Measurements from ENCODE around the gene NHS. TPM values are rescaled to one million over a fixed set of nuclear protein-coding genes. Genes with fewer than 3 reads are reported as not detected.

The NHS gene
- total RNA-seq, 2 experiments from 2014 or later, result 0.54 to 1.2 TPM

- peaks cover 25% of the 10 kb centered on the region for H3K4me1 Mint-ChIP-seq
- H3K4me3 Mint-ChIP-seq, result peak overlapping the region; percentile 89
- DNase-seq, result no peak
- H3K27me3 Mint-ChIP-seq, result peaks cover 43% of the 10 kb centered on the region
- POLR2A ChIA-PET, result no interaction called here
- H3K9me3 Mint-ChIP-seq, result no peaks in the 10 kb centered on the region
- H3K36me3 Mint-ChIP-seq (ENCODE audit: low read depth), result no peaks in the 10 kb centered on the region
- peak overlapping the region; percentile 89 for H3K27ac Mint-ChIP-seq
- CTCF ChIA-PET, result no interaction called here
Observed at GRCh38 chrX:17738737-17739535, 363.9 kb downstream of the NHS start.

- POLR2A ChIA-PET, result interaction anchor here (0.7 kb wide), 1 partner anchor 248 kb away, joined by 9 read pairs; no protein-coding TSS in a partner anchor
- no peak overlapping the region for H3K4me3 Mint-ChIP-seq
- peaks cover 37% of the 10 kb centered on the region for H3K27me3 Mint-ChIP-seq
- H3K27ac Mint-ChIP-seq, result no peak overlapping the region
- no peak for DNase-seq
- H3K4me1 Mint-ChIP-seq, result peaks cover 25% of the 10 kb centered on the region
- no peaks in the 10 kb centered on the region for H3K9me3 Mint-ChIP-seq
- CTCF ChIA-PET, result no interaction called here
- no peaks in the 10 kb centered on the region for H3K36me3 Mint-ChIP-seq (ENCODE audit: low read depth)
Observed at GRCh38 chrX:17740137-17741122, 365.4 kb downstream of the NHS start.

- Mint-ChIP-seq H3K4me1 (peaks cover 25% of the 10 kb centered on the region), H3K27ac (no peak overlapping the region)
- CTCF ChIA-PET, result no interaction called here
Observed at GRCh38 chrX:17741123-17741511, 366.1 kb downstream of the NHS start.

GRCh38 chrX:17743913-17744312 lies 368.9 kb downstream of the NHS start:
- H3K4me1 Mint-ChIP-seq, result peaks cover 14% of the 10 kb centered on the region
- no peaks in the 10 kb centered on the region for H3K9me3 Mint-ChIP-seq
- DNase-seq, result no peak
- ChIA-PET CTCF (no interaction called here), POLR2A (interaction anchor here (0.6 kb wide), 1 partner anchor 183 kb away, joined by 3 read pairs; no protein-coding TSS in a partner anchor)
- no peaks in the 10 kb centered on the region for H3K36me3 Mint-ChIP-seq (ENCODE audit: low read depth)
- H3K27ac Mint-ChIP-seq, result no peak overlapping the region
- no peak overlapping the region for H3K4me3 Mint-ChIP-seq
- peaks cover 32% of the 10 kb centered on the region for H3K27me3 Mint-ChIP-seq

More at GRCh38 chrX:17741123-17741511, 366.1 kb downstream of the NHS start:
- peaks cover 37% of the 10 kb centered on the region for H3K27me3 Mint-ChIP-seq
- no peaks in the 10 kb centered on the region for H3K9me3 Mint-ChIP-seq
- POLR2A ChIA-PET, result no interaction called here
- H3K36me3 Mint-ChIP-seq (ENCODE audit: low read depth), result no peaks in the 10 kb centered on the region
- no peak for DNase-seq
- H3K4me3 Mint-ChIP-seq, result no peak overlapping the region

GRCh38 chrX:17744896-17745523 lies 370.0 kb downstream of the NHS start:
- H3K27me3 Mint-ChIP-seq, result peaks cover 23% of the 10 kb centered on the region
- no peak overlapping the region for H3K27ac Mint-ChIP-seq
- peaks cover 5% of the 10 kb centered on the region for H3K4me1 Mint-ChIP-seq
- no peaks in the 10 kb centered on the region for H3K36me3 Mint-ChIP-seq (ENCODE audit: low read depth)
- H3K4me3 Mint-ChIP-seq, result no peak overlapping the region
- POLR2A ChIA-PET, result no interaction called here
- no peak for DNase-seq
- CTCF ChIA-PET, result no interaction called here
- H3K9me3 Mint-ChIP-seq, result no peaks in the 10 kb centered on the region

GRCh38 chrX:17747692-17748091 lies 372.7 kb downstream of the NHS start:
- POLR2A ChIA-PET, result no interaction called here
- H3K27me3 Mint-ChIP-seq, result peaks cover 6% of the 10 kb centered on the region
- no peaks in the 10 kb centered on the region for H3K9me3 Mint-ChIP-seq
- DNase-seq, result no peak
- CTCF ChIA-PET, result no interaction called here
- peaks cover 5% of the 10 kb centered on the region for H3K36me3 Mint-ChIP-seq (ENCODE audit: low read depth)
- H3K27ac Mint-ChIP-seq, result no peak overlapping the region
- no peaks in the 10 kb centered on the region for H3K4me1 Mint-ChIP-seq
- no peak overlapping the region for H3K4me3 Mint-ChIP-seq

- Mint-ChIP-seq H3K27ac (no peak overlapping the region), H3K36me3 (ENCODE audit: low read depth) (peaks cover 5% of the 10 kb centered on the region), H3K27me3 (peaks cover 1% of the 10 kb centered on the region), H3K9me3 (no peaks in the 10 kb centered on the region), H3K4me3 (no peak overlapping the region), H3K4me1 (no peaks in the 10 kb centered on the region)
- ChIA-PET POLR2A (no interaction called here), CTCF (no interaction called here)
- DNase-seq, result no peak
Observed at GRCh38 chrX:17748684-17749083, 373.7 kb downstream of the NHS start.

GRCh38 chrX:17750436-17750835 lies 375.4 kb downstream of the NHS start:
- no peaks in the 10 kb centered on the region for H3K27me3 Mint-ChIP-seq
- H3K9me3 Mint-ChIP-seq, result no peaks in the 10 kb centered on the region
- H3K36me3 Mint-ChIP-seq (ENCODE audit: low read depth), result peaks cover 5% of the 10 kb centered on the region
- H3K27ac Mint-ChIP-seq, result no peak overlapping the region
- DNase-seq, result no peak
- H3K4me3 Mint-ChIP-seq, result no peak overlapping the region
- POLR2A ChIA-PET, result no interaction called here
- no peaks in the 10 kb centered on the region for H3K4me1 Mint-ChIP-seq
- CTCF ChIA-PET, result no interaction called here

GRCh38 chrX:17758382-17758781 lies 383.4 kb downstream of the NHS start:
- H3K9me3 Mint-ChIP-seq, result no peaks in the 10 kb centered on the region
- H3K27ac Mint-ChIP-seq, result no peak overlapping the region
- H3K36me3 Mint-ChIP-seq (ENCODE audit: low read depth), result no peaks in the 10 kb centered on the region
- POLR2A ChIA-PET, result no interaction called here
- no peaks in the 10 kb centered on the region for H3K27me3 Mint-ChIP-seq
- no peak for DNase-seq
- no peak overlapping the region for H3K4me3 Mint-ChIP-seq
- CTCF ChIA-PET, result no interaction called here
- peaks cover 4% of the 10 kb centered on the region for H3K4me1 Mint-ChIP-seq

GRCh38 chrX:17759990-17760389 lies 385.0 kb downstream of the NHS start:
- Mint-ChIP-seq H3K4me1 (peaks cover 4% of the 10 kb centered on the region), H3K9me3 (no peaks in the 10 kb centered on the region), H3K4me3 (no peak overlapping the region), H3K27ac (no peak overlapping the region), H3K27me3 (no peaks in the 10 kb centered on the region), H3K36me3 (ENCODE audit: low read depth) (no peaks in the 10 kb centered on the region)
- ChIA-PET CTCF (no interaction called here), POLR2A (no interaction called here)
- no peak for DNase-seq

- no peak overlapping the region for H3K27ac Mint-ChIP-seq
- ChIA-PET CTCF (no interaction called here), POLR2A (no interaction called here)
- H3K27me3 Mint-ChIP-seq, result no peaks in the 10 kb centered on the region
- no peak overlapping the region for H3K4me3 Mint-ChIP-seq
- H3K36me3 Mint-ChIP-seq (ENCODE audit: low read depth), result no peaks in the 10 kb centered on the region
- no peaks in the 10 kb centered on the region for H3K9me3 Mint-ChIP-seq
- DNase-seq, result no peak
- no peaks in the 10 kb centered on the region for H3K4me1 Mint-ChIP-seq
Observed at GRCh38 chrX:17767734-17768133, 392.7 kb downstream of the NHS start.

- no peaks in the 10 kb centered on the region for H3K27me3 Mint-ChIP-seq
- no peak overlapping the region for H3K27ac Mint-ChIP-seq
- DNase-seq, result no peak
- no peaks in the 10 kb centered on the region for H3K36me3 Mint-ChIP-seq (ENCODE audit: low read depth)
- no peaks in the 10 kb centered on the region for H3K4me1 Mint-ChIP-seq
- H3K4me3 Mint-ChIP-seq, result no peak overlapping the region
- POLR2A ChIA-PET, result no interaction called here
- CTCF ChIA-PET, result no interaction called here
- no peaks in the 10 kb centered on the region for H3K9me3 Mint-ChIP-seq
Observed at GRCh38 chrX:17768997-17769396, 394.0 kb downstream of the NHS start.

- Mint-ChIP-seq H3K27me3 (no peaks in the 10 kb centered on the region), H3K36me3 (ENCODE audit: low read depth) (no peaks in the 10 kb centered on the region), H3K4me1 (no peaks in the 10 kb centered on the region), H3K9me3 (no peaks in the 10 kb centered on the region), H3K4me3 (no peak overlapping the region), H3K27ac (no peak overlapping the region)
- ChIA-PET POLR2A (no interaction called here), CTCF (no interaction called here)
- DNase-seq, result peak; percentile 8
Observed at GRCh38 chrX:17769701-17770269, 394.8 kb downstream of the NHS start.

Measured in activated CD4-positive, alpha-beta T cell treated with anti-CD3 and anti-CD28 coated beads, Interleukin-2, amount 10 ng/mL, durations not matched to agents 7 days and 5 days (primary cell).